ENCODE measurements around the gene RUNX1. TPM values are rescaled to one million over a fixed set of nuclear protein-coding genes. Genes with fewer than 3 reads are reported as not detected.

Gene RUNX1
- total RNA-seq, 2 donors from 2014 or later = 23.0 to 25.8 TPM

GRCh38 chr21:34983680-34984086 lies 65.4 kb downstream of the RUNX1 start:
- H3K27me3 ChIP-seq (replicated peaks; ENCODE audit: insufficient read depth) = no peaks in the 10 kb centered on the region
- H3K4me1 ChIP-seq (replicated peaks) = no peaks in the 10 kb centered on the region
- no peaks in the 10 kb centered on the region for H3K36me3 ChIP-seq
- DNase-seq (ENCODE audit: low spot score) = no peak
- no peak overlapping the region for H3K4me3 ChIP-seq
- H3K27ac ChIP-seq = no peak overlapping the region
- TF ChIP-seq POLR2A (IDR thresholded peaks at IDR 0.05) (no peak), POLR2AphosphoS5 (IDR thresholded peaks at IDR 0.05) (no peak), CTCF (IDR thresholded peaks at IDR 0.05) (no peak)
- intact Hi-C loops (cut with DNase I) = no loop called here
- H3K9me3 ChIP-seq = no peaks in the 10 kb centered on the region

DNA sequence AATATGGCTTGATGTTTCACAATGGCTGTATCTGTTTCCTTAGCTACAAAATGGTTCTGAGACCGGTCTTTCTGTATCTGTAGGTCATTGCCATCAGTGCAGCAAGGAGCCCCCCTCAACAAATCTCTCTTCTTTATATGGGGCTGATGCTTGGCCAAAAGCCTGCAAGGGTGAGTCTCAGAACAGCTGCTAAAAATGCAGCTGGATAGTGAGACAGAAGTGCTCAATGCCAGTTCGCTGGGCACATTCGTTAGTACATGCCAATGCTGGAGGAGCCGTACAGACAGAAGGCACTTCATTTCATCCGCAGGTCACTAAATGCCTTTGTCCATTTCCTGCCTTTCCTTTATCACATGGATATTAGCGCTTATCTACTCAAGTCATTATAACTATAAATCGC lies 67.3 kb downstream of the RUNX1 start:
- Histone ChIP-seq H3K27ac (no peak overlapping the region), H3K27me3 (replicated peaks; ENCODE audit: insufficient read depth) (no peaks in the 10 kb centered on the region), H3K9me3 (no peaks in the 10 kb centered on the region), H3K4me1 (replicated peaks) (no peaks in the 10 kb centered on the region), H3K36me3 (no peaks in the 10 kb centered on the region), H3K4me3 (no peak overlapping the region)
- intact Hi-C loops (cut with DNase I) = no loop called here
- DNase-seq (ENCODE audit: low spot score) = no peak
- WGBS = 97% methylated on average over 7 of the region's 7 CpGs
- TF ChIP-seq CTCF (IDR thresholded peaks at IDR 0.05) (no peak), POLR2AphosphoS5 (IDR thresholded peaks at IDR 0.05) (no peak), POLR2A (IDR thresholded peaks at IDR 0.05) (no peak)

- 80% methylated on average over 8 of the region's 8 CpGs for WGBS
- H3K36me3 ChIP-seq = no peaks in the 10 kb centered on the region
- intact Hi-C loops (cut with DNase I) = no loop called here
- H3K27me3 ChIP-seq (replicated peaks; ENCODE audit: insufficient read depth) = no peaks in the 10 kb centered on the region
- DNase-seq (ENCODE audit: low spot score) = no peak
- TF ChIP-seq POLR2A (IDR thresholded peaks at IDR 0.05) (no peak), CTCF (IDR thresholded peaks at IDR 0.05) (no peak), POLR2AphosphoS5 (IDR thresholded peaks at IDR 0.05) (no peak)
- no peak overlapping the region for H3K27ac ChIP-seq
- no peak overlapping the region for H3K4me3 ChIP-seq
- no peaks in the 10 kb centered on the region for H3K4me1 ChIP-seq (replicated peaks)
- no peaks in the 10 kb centered on the region for H3K9me3 ChIP-seq
These were observed 68.5 kb downstream of the RUNX1 start for GRCh38 chr21:34980423-34981115.

DNA sequence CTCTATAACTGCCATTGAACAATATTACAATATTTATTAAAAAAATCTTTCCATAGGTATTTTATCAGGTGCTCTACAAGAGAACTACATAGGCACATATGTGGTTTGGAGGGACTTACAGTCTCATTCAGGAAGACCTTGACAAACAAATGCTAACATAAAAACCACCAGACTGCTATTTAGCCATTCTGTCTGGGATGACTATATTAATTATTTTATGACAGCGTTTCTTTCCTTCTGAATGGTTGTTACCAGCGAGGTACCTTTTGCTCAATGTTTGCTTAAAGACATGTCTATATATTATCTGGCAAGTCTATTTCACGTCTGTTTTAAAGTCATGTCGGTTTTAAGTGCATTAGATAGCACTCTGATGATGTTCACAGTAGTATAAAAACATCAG lies 69.7 kb downstream of the RUNX1 start:
- 55% methylated on average over 4 of the region's 4 CpGs for WGBS
- H3K27me3 ChIP-seq (replicated peaks; ENCODE audit: insufficient read depth) = no peaks in the 10 kb centered on the region
- no peak overlapping the region for H3K4me3 ChIP-seq
- H3K9me3 ChIP-seq = no peaks in the 10 kb centered on the region
- no peak for DNase-seq (ENCODE audit: low spot score)
- TF ChIP-seq CTCF (IDR thresholded peaks at IDR 0.05) = no peak
- no peak for TF ChIP-seq POLR2AphosphoS5 (IDR thresholded peaks at IDR 0.05)
- TF ChIP-seq POLR2A (IDR thresholded peaks at IDR 0.05) = no peak
- intact Hi-C loops (cut with DNase I) = no loop called here
- H3K4me1 ChIP-seq (replicated peaks) = no peaks in the 10 kb centered on the region
- no peak overlapping the region for H3K27ac ChIP-seq
- H3K36me3 ChIP-seq = no peaks in the 10 kb centered on the region

GRCh38 chr21:34977333-34977732 lies 71.8 kb downstream of the RUNX1 start:
- DNase-seq (ENCODE audit: low spot score) = no peak
- no peaks in the 10 kb centered on the region for H3K4me1 ChIP-seq (replicated peaks)
- H3K36me3 ChIP-seq = no peaks in the 10 kb centered on the region
- H3K27me3 ChIP-seq (replicated peaks; ENCODE audit: insufficient read depth) = no peaks in the 10 kb centered on the region
- 100% methylated on average over 1 of the region's 1 CpG for WGBS
- intact Hi-C loops (cut with DNase I) = no loop called here
- H3K4me3 ChIP-seq = no peak overlapping the region
- H3K9me3 ChIP-seq = no peaks in the 10 kb centered on the region
- TF ChIP-seq POLR2AphosphoS5 (IDR thresholded peaks at IDR 0.05) (no peak), POLR2A (IDR thresholded peaks at IDR 0.05) (no peak), CTCF (IDR thresholded peaks at IDR 0.05) (no peak)
- no peak overlapping the region for H3K27ac ChIP-seq
